Adipocyte (in vitro differentiated cells): ENCODE data around the gene ZNF343.
A peak's percentile ranks its signal among the peaks of the same experiment; 100 is the strongest.

ENCODE experiments used
- DNase-seq: peaks from one replicate; pipeline ENCODE4 v3.0.0-alpha.2; 2015; ENCODE audit warnings: low read depth
- H3K27me3 ChIP-seq: replicated peaks from 2 replicates; pipeline ENCODE4 v1.7.0; 2013; ENCODE audit warnings: mild to moderate bottlenecking, low read length, moderate library complexity; ENCODE audit not compliant: control insufficient read depth, insufficient read depth
- H3K36me3 ChIP-seq: 2 replicates; pipeline ENCODE4 v1.7.0; 2013; ENCODE audit warnings: low read length, mild to moderate bottlenecking, moderate library complexity; ENCODE audit not compliant: control insufficient read depth, insufficient read depth, severe bottlenecking
- H3K4me1 ChIP-seq: 2 replicates; pipeline ENCODE4 v1.7.0; 2013; ENCODE audit warnings: mild to moderate bottlenecking, low read length, moderate library complexity; ENCODE audit not compliant: control insufficient read depth, insufficient read depth
- H3K4me3 ChIP-seq: 2 replicates; pipeline ENCODE4 v1.7.0; 2013; ENCODE audit warnings: mild to moderate bottlenecking, low read length, moderate library complexity
- H3K9ac ChIP-seq: 2 replicates; pipeline ENCODE4 v1.7.0; 2013; ENCODE audit warnings: mild to moderate bottlenecking, low read length, moderate library complexity
- H3K9me3 ChIP-seq: 2 replicates; pipeline ENCODE4 v1.7.0; 2013; ENCODE audit warnings: mild to moderate bottlenecking, low read length, moderate library complexity; ENCODE audit not compliant: control insufficient read depth

Gene ZNF343

GRCh38 chr20:2451939-2452732, 56.6 kb downstream of the ZNF343 start:
- H3K36me3 ChIP-seq, result no peaks in the 10 kb centered on the region
- no peaks in the 10 kb centered on the region for H3K27me3 ChIP-seq
- H3K9ac ChIP-seq, result no peak overlapping the region
- peak; percentile 89 for DNase-seq
- peaks cover 45% of the 10 kb centered on the region for H3K4me1 ChIP-seq
- no peaks in the 10 kb centered on the region for H3K9me3 ChIP-seq
- H3K4me3 ChIP-seq, result no peak overlapping the region

GRCh38 chr20:2451422-2451821, 57.3 kb downstream of the ZNF343 start:
- Histone ChIP-seq H3K27me3 (no peaks in the 10 kb centered on the region), H3K36me3 (no peaks in the 10 kb centered on the region)

GRCh38 chr20:2449386-2449785, 59.3 kb downstream of the ZNF343 start:
- H3K4me1 ChIP-seq, result peaks cover 33% of the 10 kb centered on the region
- DNase-seq, result no peak
- H3K9me3 ChIP-seq, result no peaks in the 10 kb centered on the region
- H3K4me3 ChIP-seq, result no peak overlapping the region
- H3K27me3 ChIP-seq, result no peaks in the 10 kb centered on the region
- no peak overlapping the region for H3K9ac ChIP-seq
- H3K36me3 ChIP-seq, result no peaks in the 10 kb centered on the region

More at GRCh38 chr20:2451422-2451821, 57.3 kb downstream of the ZNF343 start:
- H3K4me1 ChIP-seq, result peaks cover 43% of the 10 kb centered on the region
- no peak overlapping the region for H3K4me3 ChIP-seq
- DNase-seq, result no peak
- no peak overlapping the region for H3K9ac ChIP-seq
- no peaks in the 10 kb centered on the region for H3K9me3 ChIP-seq

GRCh38 chr20:2446845-2447244, 61.9 kb downstream of the ZNF343 start:
- H3K27me3 ChIP-seq, result no peaks in the 10 kb centered on the region
- H3K36me3 ChIP-seq, result no peaks in the 10 kb centered on the region
- DNase-seq, result no peak
- peaks cover 26% of the 10 kb centered on the region for H3K4me1 ChIP-seq
- H3K9me3 ChIP-seq, result no peaks in the 10 kb centered on the region
- no peak overlapping the region for H3K9ac ChIP-seq
- no peak overlapping the region for H3K4me3 ChIP-seq
